WTC11 (cell line): Measurements from ENCODE around the gene GCK. TPM values are rescaled to one million over a fixed set of nuclear protein-coding genes. Genes with fewer than 3 reads are reported as not detected.

Experiments
- ATAC-seq: fragments of 200-7000 bp; cut with Tn5 transposase; 2 replicates; pipeline ENCODE4 v1.10.0; 2021; ENCODE audit warnings: mild to moderate bottlenecking, moderate library complexity
- CTCF ChIA-PET: fragments of 300-600 bp; sonication (Branson Sonifier 250); formaldehyde crosslinking; loops from one replicate; lab custom pipeline; 2021; ENCODE audit warnings: antibody characterized with exemption; lab: Charles Lee
- POLR2A ChIA-PET: fragments of 350-600 bp; sonication (Branson Sonifier 250); formaldehyde crosslinking; loops from one replicate; lab custom pipeline; 2021; ENCODE audit warnings: antibody characterized with exemption; lab: Charles Lee
- DNase-seq: peaks from one replicate; pipeline ENCODE4 v3.0.0; 2021; ENCODE audit warnings: low spot score
- H3K27ac Mint-ChIP-seq: 2 replicates; pipeline ENCODE4 v1.8.0; 2021; ENCODE audit warnings: mixed read lengths
- H3K27me3 Mint-ChIP-seq: 2 replicates; pipeline ENCODE4 v1.8.0; 2021; ENCODE audit warnings: low read depth, mild to moderate bottlenecking, moderate library complexity, mixed read lengths
- H3K36me3 Mint-ChIP-seq: 2 replicates; pipeline ENCODE4 v1.8.0; 2021; ENCODE audit warnings: mixed read lengths
- H3K4me1 Mint-ChIP-seq: 2 replicates; pipeline ENCODE4 v1.8.0; 2022; ENCODE audit warnings: mixed read lengths
- H3K4me3 Mint-ChIP-seq: 2 replicates; pipeline ENCODE4 v1.8.0; 2021; ENCODE audit warnings: mild to moderate bottlenecking, moderate library complexity, mixed read lengths
- H3K9me3 Mint-ChIP-seq: 2 replicates; pipeline ENCODE4 v1.8.0; 2021; ENCODE audit warnings: mixed read lengths
- CBFB ChIP-seq: sonication (generic); formaldehyde crosslinking; IDR thresholded peaks from 2 replicates; pipeline ENCODE4 v1.8.1; 2022; ENCODE audit warnings: mild to moderate bottlenecking, low read depth, missing genetic modification reagents
- RORB ChIP-seq: fragments of 250-450 bp; sonication (Bioruptor Pico); IDR thresholded peaks from 2 replicates; pipeline ENCODE4 v1.9.0; 2021; ENCODE audit warnings: mild to moderate bottlenecking
- ZNF263 ChIP-seq: sonication (generic); formaldehyde crosslinking; IDR thresholded peaks from 2 replicates; pipeline ENCODE4 v1.8.1; 2022; ENCODE audit warnings: low read depth, mild to moderate bottlenecking, moderate library complexity, missing genetic modification reagents
- total RNA-seq: library from RNA; stranded (reverse); gene quantifications from 3 replicates; pipeline ENCODE4 v1.2.3, GENCODE V29; 2021
- TF ChIP-seq, protein P1 (sequence below): sonication (generic); formaldehyde crosslinking; IDR thresholded peaks from 2 replicates; pipeline ENCODE4 v1.8.0; 2023; ENCODE audit warnings: missing genetic modification reagents, mild to moderate bottlenecking, borderline replicate concordance
- TF ChIP-seq, protein P2 (sequence below): fragments of 250-450 bp; sonication (Bioruptor Pico); conservative IDR thresholded peaks from 2 replicates; pipeline ENCODE4 v1.9.0; 2021; ENCODE audit warnings: mild to moderate bottlenecking
- TF ChIP-seq, protein P3 (sequence below): sonication (generic); formaldehyde crosslinking; IDR thresholded peaks from 2 replicates; pipeline ENCODE4 v1.8.1; 2023; ENCODE audit warnings: mild to moderate bottlenecking, missing genetic modification reagents, moderate library complexity
- TF ChIP-seq, protein P4 (sequence below): sonication (generic); formaldehyde crosslinking; IDR thresholded peaks from 2 replicates; pipeline ENCODE4 v1.8.0; 2022; ENCODE audit warnings: mild to moderate bottlenecking, missing genetic modification reagents
- TF ChIP-seq, protein P5 (sequence below): sonication (generic); formaldehyde crosslinking; IDR thresholded peaks from 2 replicates; pipeline ENCODE4 v1.8.1; 2022; ENCODE audit warnings: mild to moderate bottlenecking, moderate library complexity, missing genetic modification reagents
- TF ChIP-seq, protein P6 (sequence below): fragments of 250-450 bp; sonication (Bioruptor Pico); IDR thresholded peaks from 2 replicates; pipeline ENCODE4 v1.9.0; 2021; ENCODE audit warnings: mild to moderate bottlenecking, borderline replicate concordance
- TF ChIP-seq, protein P7 (sequence below): sonication (generic); formaldehyde crosslinking; conservative IDR thresholded peaks from 2 replicates; pipeline ENCODE4 v1.8.1; 2023; ENCODE audit warnings: mild to moderate bottlenecking, low read depth, missing genetic modification reagents, moderate library complexity

GCK gene
- total RNA-seq, 1 experiment from 2014 or later: 3.3 TPM

DNA sequence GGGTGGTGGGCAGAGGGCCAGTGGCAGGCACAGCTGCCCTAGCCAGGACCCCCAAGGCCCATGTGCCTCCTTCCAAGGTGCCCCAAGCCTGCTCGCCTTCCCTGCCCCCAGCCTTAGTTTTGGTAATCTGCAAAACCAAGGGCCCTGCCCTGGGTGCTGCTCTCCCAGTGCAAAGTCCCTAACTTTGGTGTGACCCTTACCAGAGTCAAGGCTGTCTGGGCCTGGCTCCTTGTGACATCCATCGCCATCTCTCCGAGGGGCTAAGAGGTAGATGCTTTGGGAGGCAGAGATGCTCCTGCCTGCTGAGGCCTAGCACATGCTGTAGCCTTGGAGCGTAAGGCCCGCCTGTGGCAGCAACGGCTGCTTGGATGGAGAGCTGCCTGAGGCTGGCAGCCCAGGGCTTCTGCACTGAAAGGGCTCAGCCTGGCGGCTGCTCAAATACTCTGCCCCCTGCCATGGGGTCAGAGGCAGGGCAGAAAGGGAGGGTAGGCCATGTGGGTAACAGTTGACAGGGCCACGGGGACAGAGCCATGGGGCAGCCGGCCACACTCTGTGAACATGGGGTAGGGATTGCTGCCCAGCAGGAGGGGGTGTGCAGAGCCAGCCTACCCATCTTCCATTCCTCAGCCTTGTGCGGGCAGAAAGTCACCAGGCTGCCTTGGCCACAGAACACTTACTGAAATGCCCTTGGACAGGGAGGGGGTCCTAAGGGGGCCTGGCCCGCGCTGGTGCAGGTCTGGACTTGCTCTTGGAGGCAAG, 30.2 kb downstream of the GCK start (continued):
- TF ChIP-seq, protein P1, sequence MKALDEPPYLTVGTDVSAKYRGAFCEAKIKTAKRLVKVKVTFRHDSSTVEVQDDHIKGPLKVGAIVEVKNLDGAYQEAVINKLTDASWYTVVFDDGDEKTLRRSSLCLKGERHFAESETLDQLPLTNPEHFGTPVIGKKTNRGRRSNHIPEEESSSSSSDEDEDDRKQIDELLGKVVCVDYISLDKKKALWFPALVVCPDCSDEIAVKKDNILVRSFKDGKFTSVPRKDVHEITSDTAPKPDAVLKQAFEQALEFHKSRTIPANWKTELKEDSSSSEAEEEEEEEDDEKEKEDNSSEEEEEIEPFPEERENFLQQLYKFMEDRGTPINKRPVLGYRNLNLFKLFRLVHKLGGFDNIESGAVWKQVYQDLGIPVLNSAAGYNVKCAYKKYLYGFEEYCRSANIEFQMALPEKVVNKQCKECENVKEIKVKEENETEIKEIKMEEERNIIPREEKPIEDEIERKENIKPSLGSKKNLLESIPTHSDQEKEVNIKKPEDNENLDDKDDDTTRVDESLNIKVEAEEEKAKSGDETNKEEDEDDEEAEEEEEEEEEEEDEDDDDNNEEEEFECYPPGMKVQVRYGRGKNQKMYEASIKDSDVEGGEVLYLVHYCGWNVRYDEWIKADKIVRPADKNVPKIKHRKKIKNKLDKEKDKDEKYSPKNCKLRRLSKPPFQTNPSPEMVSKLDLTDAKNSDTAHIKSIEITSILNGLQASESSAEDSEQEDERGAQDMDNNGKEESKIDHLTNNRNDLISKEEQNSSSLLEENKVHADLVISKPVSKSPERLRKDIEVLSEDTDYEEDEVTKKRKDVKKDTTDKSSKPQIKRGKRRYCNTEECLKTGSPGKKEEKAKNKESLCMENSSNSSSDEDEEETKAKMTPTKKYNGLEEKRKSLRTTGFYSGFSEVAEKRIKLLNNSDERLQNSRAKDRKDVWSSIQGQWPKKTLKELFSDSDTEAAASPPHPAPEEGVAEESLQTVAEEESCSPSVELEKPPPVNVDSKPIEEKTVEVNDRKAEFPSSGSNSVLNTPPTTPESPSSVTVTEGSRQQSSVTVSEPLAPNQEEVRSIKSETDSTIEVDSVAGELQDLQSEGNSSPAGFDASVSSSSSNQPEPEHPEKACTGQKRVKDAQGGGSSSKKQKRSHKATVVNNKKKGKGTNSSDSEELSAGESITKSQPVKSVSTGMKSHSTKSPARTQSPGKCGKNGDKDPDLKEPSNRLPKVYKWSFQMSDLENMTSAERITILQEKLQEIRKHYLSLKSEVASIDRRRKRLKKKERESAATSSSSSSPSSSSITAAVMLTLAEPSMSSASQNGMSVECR (CRISPR knock-in tag): no peak
- TF ChIP-seq, protein P2, sequence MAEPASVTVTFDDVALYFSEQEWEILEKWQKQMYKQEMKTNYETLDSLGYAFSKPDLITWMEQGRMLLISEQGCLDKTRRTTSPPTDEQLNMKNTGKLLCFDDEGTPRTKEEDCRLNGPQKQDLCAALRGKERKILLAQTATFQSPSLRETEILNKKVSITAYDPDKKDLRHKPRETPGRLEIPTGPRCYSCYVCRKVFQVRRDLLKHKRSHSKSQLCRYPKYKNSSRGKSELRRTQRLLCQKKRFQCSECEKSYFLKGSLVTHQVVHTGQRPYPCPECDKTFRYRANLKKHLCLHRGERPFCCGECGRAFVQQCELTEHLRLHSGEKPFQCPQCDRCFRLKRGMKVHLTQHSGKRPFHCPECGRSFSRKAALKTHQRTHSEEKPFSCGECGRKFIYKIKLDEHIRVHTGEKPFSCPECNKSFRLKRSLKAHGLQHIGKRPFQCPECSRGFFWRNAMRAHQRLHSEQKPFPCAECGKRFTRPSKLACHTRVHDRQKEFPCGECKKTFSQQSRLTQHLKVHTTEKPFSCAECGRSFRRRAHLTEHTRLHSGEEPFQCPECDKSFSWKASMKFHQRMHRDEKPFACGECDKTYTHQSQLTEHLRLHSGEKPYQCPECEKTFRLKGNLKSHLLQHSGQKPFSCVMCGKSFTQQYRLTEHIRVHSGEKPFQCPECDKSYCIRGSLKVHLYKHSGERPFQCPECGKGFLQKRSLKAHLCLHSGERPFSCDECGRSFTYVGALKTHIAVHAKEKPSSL: no peak
- TF ChIP-seq RORB: no peak
- TF ChIP-seq, protein P3, sequence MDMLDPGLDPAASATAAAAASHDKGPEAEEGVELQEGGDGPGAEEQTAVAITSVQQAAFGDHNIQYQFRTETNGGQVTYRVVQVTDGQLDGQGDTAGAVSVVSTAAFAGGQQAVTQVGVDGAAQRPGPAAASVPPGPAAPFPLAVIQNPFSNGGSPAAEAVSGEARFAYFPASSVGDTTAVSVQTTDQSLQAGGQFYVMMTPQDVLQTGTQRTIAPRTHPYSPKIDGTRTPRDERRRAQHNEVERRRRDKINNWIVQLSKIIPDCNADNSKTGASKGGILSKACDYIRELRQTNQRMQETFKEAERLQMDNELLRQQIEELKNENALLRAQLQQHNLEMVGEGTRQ (CRISPR knock-in tag): no peak
- no peak for TF ChIP-seq CBFB (CRISPR knock-in tag)
- TF ChIP-seq, protein P4, sequence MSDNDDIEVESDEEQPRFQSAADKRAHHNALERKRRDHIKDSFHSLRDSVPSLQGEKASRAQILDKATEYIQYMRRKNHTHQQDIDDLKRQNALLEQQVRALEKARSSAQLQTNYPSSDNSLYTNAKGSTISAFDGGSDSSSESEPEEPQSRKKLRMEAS (CRISPR knock-in tag): no peak
- TF ChIP-seq, protein P5, sequence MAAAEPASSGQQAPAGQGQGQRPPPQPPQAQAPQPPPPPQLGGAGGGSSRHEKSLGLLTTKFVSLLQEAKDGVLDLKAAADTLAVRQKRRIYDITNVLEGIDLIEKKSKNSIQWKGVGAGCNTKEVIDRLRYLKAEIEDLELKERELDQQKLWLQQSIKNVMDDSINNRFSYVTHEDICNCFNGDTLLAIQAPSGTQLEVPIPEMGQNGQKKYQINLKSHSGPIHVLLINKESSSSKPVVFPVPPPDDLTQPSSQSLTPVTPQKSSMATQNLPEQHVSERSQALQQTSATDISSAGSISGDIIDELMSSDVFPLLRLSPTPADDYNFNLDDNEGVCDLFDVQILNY (CRISPR knock-in tag): no peak
- TF ChIP-seq, all 79 proteins: peak for 0

DNA sequence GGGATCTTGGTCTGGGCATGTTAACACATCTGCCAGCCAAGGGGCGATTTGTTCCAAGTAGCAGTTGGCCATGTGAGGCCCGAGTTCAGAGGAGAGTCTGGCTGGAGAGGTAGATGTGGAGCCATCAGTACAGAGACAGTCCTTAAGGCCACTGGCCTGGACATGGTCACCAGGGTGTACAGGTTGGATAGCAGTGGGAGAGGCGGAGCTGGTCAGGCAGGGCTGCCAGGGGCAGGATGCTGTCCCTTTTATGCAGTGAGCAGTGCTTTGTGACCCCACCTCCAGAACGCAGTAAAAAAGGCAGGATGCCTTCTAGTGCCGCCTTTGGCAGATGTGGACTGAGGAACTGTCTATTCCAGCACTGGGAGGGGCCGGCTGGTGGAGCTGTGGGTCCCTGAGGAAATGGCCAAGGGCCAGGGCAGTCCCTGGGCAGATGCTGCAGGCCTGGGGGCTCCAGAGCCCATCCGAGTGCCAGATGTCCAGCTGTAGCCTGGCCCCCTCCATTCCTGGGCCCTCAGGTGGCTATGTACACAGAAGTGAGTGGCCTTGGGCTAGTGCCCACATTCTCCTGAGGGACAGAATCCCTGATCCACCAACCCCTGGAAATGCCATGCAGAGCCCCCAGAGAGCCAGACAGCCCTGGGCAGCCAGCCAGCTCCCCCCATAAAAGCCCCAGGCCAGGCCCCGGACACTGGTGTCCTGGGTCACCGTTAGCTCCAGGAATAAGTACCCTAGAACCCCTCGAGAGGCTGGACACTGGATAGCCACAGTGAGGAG, 31.0 kb downstream of the GCK start:
- DNase-seq (no peak), ATAC-seq (no peak)
- no peak for TF ChIP-seq ZNF263 (CRISPR knock-in tag)
- TF ChIP-seq, protein P6, sequence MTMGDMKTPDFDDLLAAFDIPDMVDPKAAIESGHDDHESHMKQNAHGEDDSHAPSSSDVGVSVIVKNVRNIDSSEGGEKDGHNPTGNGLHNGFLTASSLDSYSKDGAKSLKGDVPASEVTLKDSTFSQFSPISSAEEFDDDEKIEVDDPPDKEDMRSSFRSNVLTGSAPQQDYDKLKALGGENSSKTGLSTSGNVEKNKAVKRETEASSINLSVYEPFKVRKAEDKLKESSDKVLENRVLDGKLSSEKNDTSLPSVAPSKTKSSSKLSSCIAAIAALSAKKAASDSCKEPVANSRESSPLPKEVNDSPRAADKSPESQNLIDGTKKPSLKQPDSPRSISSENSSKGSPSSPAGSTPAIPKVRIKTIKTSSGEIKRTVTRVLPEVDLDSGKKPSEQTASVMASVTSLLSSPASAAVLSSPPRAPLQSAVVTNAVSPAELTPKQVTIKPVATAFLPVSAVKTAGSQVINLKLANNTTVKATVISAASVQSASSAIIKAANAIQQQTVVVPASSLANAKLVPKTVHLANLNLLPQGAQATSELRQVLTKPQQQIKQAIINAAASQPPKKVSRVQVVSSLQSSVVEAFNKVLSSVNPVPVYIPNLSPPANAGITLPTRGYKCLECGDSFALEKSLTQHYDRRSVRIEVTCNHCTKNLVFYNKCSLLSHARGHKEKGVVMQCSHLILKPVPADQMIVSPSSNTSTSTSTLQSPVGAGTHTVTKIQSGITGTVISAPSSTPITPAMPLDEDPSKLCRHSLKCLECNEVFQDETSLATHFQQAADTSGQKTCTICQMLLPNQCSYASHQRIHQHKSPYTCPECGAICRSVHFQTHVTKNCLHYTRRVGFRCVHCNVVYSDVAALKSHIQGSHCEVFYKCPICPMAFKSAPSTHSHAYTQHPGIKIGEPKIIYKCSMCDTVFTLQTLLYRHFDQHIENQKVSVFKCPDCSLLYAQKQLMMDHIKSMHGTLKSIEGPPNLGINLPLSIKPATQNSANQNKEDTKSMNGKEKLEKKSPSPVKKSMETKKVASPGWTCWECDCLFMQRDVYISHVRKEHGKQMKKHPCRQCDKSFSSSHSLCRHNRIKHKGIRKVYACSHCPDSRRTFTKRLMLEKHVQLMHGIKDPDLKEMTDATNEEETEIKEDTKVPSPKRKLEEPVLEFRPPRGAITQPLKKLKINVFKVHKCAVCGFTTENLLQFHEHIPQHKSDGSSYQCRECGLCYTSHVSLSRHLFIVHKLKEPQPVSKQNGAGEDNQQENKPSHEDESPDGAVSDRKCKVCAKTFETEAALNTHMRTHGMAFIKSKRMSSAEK (CRISPR knock-in tag): no peak
- TF ChIP-seq, protein P7, sequence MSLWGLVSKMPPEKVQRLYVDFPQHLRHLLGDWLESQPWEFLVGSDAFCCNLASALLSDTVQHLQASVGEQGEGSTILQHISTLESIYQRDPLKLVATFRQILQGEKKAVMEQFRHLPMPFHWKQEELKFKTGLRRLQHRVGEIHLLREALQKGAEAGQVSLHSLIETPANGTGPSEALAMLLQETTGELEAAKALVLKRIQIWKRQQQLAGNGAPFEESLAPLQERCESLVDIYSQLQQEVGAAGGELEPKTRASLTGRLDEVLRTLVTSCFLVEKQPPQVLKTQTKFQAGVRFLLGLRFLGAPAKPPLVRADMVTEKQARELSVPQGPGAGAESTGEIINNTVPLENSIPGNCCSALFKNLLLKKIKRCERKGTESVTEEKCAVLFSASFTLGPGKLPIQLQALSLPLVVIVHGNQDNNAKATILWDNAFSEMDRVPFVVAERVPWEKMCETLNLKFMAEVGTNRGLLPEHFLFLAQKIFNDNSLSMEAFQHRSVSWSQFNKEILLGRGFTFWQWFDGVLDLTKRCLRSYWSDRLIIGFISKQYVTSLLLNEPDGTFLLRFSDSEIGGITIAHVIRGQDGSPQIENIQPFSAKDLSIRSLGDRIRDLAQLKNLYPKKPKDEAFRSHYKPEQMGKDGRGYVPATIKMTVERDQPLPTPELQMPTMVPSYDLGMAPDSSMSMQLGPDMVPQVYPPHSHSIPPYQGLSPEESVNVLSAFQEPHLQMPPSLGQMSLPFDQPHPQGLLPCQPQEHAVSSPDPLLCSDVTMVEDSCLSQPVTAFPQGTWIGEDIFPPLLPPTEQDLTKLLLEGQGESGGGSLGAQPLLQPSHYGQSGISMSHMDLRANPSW (CRISPR knock-in tag): no peak
- Mint-ChIP-seq H3K9me3 (no peaks in the 10 kb centered on the region), H3K27ac (no peak overlapping the region), H3K27me3 (no peaks in the 10 kb centered on the region; the same call in 1 of the 2 replicates), H3K4me3 (no peak overlapping the region), H3K4me1 (peaks cover 2% of the 10 kb centered on the region), H3K36me3 (no peaks in the 10 kb centered on the region)
- ChIA-PET POLR2A (no interaction called here), CTCF (interaction anchor here (0.9 to 1.8 kb wide), 2 partner anchors 11 to 38 kb away, joined by 6 to 7 read pairs; no protein-coding TSS in a partner anchor)
